Upper lobe of left lung (tissue), 6 donors: ENCODE results near the gene NSD1. TPM values are rescaled to one million over a fixed set of nuclear protein-coding genes. Genes with fewer than 3 reads are reported as not detected.

ENCODE experiments used
- ATAC-seq, 2 donors: fragments of 200-7000 bp; cut with Tn5 transposase; one replicate each; pipeline ENCODE4 v1.9.1; 2022; ENCODE audit warnings: mild to moderate bottlenecking in 2 of 2, moderate library complexity in 2 of 2; ENCODE audit not compliant: low FRiP score in 2 of 2
- DNase-seq, 2 donors: peaks; one replicate each; pipeline ENCODE4 v3.0.0-alpha.2; 2019 to 2020
- H3K27ac ChIP-seq, 4 donors: fragments of 200-600 bp; sonication (generic); one replicate each; pipeline ENCODE4 v1.5.1; 2016 to 2019
- H3K27me3 ChIP-seq, 4 donors: fragments of 200-600 bp; sonication (generic); one replicate each; pipeline ENCODE4 v1.5.1; 2017 to 2019
- H3K36me3 ChIP-seq, 4 donors: fragments of 200-600 bp; sonication (generic); one replicate each; pipeline ENCODE4 v1.5.1; 2016 to 2019
- H3K4me1 ChIP-seq, 4 donors: fragments of 200-600 bp; sonication (generic); one replicate each; pipeline ENCODE4 v1.5.1; 2018 to 2019
- H3K4me3 ChIP-seq, 4 donors: fragments of 200-600 bp; sonication (generic); one replicate each; pipeline ENCODE4 v1.5.1; 2017 to 2019; ENCODE audit warnings: mild to moderate bottlenecking in 2 of 4, moderate library complexity in 1 of 4
- H3K9me3 ChIP-seq, 4 donors: fragments of 200-600 bp; sonication (generic); one replicate each; pipeline ENCODE4 v1.5.1; 2018 to 2019
- EP300 ChIP-seq, 4 donors: sonication (generic); formaldehyde crosslinking; IDR thresholded peaks; one replicate each; pipeline ENCODE4 v1.5.1; 2017; ENCODE audit warnings: antibody characterized with exemption in 4 of 4, control low read depth in 2 of 4
- POLR2A ChIP-seq, 4 donors: fragments of 450-650 bp; IDR thresholded peaks; one replicate each; pipeline ENCODE4 v1.5.1; 2016 to 2017; ENCODE audit warnings: antibody characterized with exemption in 4 of 4, mild to moderate bottlenecking in 2 of 4
- POLR2AphosphoS5 ChIP-seq, 2 donors: sonication (generic); formaldehyde crosslinking; IDR thresholded peaks; one replicate each; pipeline ENCODE4 v1.5.1; 2017; ENCODE audit warnings: antibody characterized with exemption in 2 of 2
- WGBS, 2 donors: methylation state at CpG; one replicate each; pipeline ENCODE4 v1.1.5; 2017 to 2018; 5-methylcytosine and 5-hydroxymethylcytosine counted together
- total RNA-seq, 6 donors: library from RNA; depleted of rRNA in 4 of 6; stranded (reverse); fragments of >200 nt in 4 of 6; gene quantifications; one replicate each; pipeline versions ENCODE4 v1.1.0 to v1.2.1, GENCODE V29; 2016 to 2021
- TF ChIP-seq, protein P1 (sequence below), 6 experiments: fragments of 450-650 bp in 4 of 6; fragments of 200-600 bp in 2 of 6; sonication (generic) in 2 of 6; IDR thresholded peaks; one replicate each; pipeline ENCODE4 v1.5.1; 2016 to 2019; ENCODE audit warnings: antibody characterized with exemption in 6 of 6
- donor health status: DM: no; HTN: no; CAD: no; lungs with moderate emphysema.
- donor health status: DM: no; HTN: yes; CAD: no; lungs with severe emphysema.

Gene NSD1
- total RNA-seq, 6 donors from 2014 or later, result 33.0 to 69.1 (median 55.7) TPM

GRCh38 chr5:177198738-177199137, 65.2 kb downstream of the NSD1 start:
- H3K27me3 ChIP-seq, result no peaks in the 10 kb centered on the region
- H3K36me3 ChIP-seq, result peaks cover 0 to 73% (median 34%) of the 10 kb centered on the region in 4 donors
- no peak for DNase-seq
- H3K27ac ChIP-seq, result no peak overlapping the region
- no peaks in the 10 kb centered on the region for H3K4me1 ChIP-seq
- H3K4me3 ChIP-seq, result no peak overlapping the region
- TF ChIP-seq, protein P1, sequence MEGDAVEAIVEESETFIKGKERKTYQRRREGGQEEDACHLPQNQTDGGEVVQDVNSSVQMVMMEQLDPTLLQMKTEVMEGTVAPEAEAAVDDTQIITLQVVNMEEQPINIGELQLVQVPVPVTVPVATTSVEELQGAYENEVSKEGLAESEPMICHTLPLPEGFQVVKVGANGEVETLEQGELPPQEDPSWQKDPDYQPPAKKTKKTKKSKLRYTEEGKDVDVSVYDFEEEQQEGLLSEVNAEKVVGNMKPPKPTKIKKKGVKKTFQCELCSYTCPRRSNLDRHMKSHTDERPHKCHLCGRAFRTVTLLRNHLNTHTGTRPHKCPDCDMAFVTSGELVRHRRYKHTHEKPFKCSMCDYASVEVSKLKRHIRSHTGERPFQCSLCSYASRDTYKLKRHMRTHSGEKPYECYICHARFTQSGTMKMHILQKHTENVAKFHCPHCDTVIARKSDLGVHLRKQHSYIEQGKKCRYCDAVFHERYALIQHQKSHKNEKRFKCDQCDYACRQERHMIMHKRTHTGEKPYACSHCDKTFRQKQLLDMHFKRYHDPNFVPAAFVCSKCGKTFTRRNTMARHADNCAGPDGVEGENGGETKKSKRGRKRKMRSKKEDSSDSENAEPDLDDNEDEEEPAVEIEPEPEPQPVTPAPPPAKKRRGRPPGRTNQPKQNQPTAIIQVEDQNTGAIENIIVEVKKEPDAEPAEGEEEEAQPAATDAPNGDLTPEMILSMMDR (IDR thresholded peaks at IDR 0.05), result no peak
- TF ChIP-seq POLR2A (IDR thresholded peaks at IDR 0.05) (no peak), EP300 (IDR thresholded peaks at IDR 0.05) (no peak), POLR2AphosphoS5 (IDR thresholded peaks at IDR 0.05) (no peak)
- WGBS, 2 donors, result 94 to 95% methylated on average over 5 of the region's 5 CpGs
- H3K9me3 ChIP-seq, result no peaks in the 10 kb centered on the region
- no peak for ATAC-seq

GRCh38 chr5:177204281-177204680, 70.7 kb downstream of the NSD1 start:
- WGBS, 2 donors, result 92 to 95% methylated on average over 9 of the region's 9 CpGs
- H3K4me3 ChIP-seq, result no peak overlapping the region

DNA sequence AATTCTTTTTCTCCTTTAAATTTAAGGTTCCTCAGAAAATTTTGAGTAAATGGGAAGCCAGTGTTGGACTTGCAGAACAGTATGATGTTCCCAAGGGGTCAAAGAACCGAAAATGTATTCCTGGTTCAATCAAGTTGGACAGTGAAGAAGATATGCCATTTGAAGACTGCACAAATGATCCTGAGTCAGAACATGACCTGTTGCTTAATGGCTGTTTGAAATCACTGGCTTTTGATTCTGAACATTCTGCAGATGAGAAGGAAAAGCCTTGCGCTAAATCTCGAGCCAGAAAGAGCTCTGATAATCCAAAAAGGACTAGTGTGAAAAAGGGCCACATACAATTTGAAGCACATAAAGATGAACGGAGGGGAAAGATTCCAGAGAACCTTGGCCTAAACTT, 76.0 kb downstream of the NSD1 start:
- Histone ChIP-seq H3K36me3 (peaks cover 10 to 86% (median 54%) of the 10 kb centered on the region in 4 donors), H3K27me3 (no peaks in the 10 kb centered on the region), H3K4me1 (no peaks in the 10 kb centered on the region), H3K9me3 (no peaks in the 10 kb centered on the region), H3K27ac (no peak overlapping the region), H3K4me3 (no peak overlapping the region)
- DNase-seq (no peak), ATAC-seq (no peak)
- 60 to 87% methylated on average over 4 of the region's 4 CpGs for WGBS, 2 donors
- TF ChIP-seq, protein P1 (IDR thresholded peaks at IDR 0.05), result no peak
- TF ChIP-seq POLR2A (IDR thresholded peaks at IDR 0.05) (no peak), EP300 (IDR thresholded peaks at IDR 0.05) (no peak), POLR2AphosphoS5 (IDR thresholded peaks at IDR 0.05) (no peak)

More at GRCh38 chr5:177204281-177204680, 70.7 kb downstream of the NSD1 start:
- ATAC-seq (no peak), DNase-seq (no peak)
- Histone ChIP-seq H3K36me3 (peaks cover 7 to 76% (median 44%) of the 10 kb centered on the region in 4 donors), H3K9me3 (no peaks in the 10 kb centered on the region), H3K4me1 (no peaks in the 10 kb centered on the region), H3K27ac (no peak overlapping the region), H3K27me3 (no peaks in the 10 kb centered on the region)
- TF ChIP-seq, protein P1 (IDR thresholded peaks at IDR 0.05), result no peak
- TF ChIP-seq POLR2AphosphoS5 (IDR thresholded peaks at IDR 0.05), result no peak
- TF ChIP-seq EP300 (IDR thresholded peaks at IDR 0.05), result no peak
- no peak for TF ChIP-seq POLR2A (IDR thresholded peaks at IDR 0.05)

DNA sequence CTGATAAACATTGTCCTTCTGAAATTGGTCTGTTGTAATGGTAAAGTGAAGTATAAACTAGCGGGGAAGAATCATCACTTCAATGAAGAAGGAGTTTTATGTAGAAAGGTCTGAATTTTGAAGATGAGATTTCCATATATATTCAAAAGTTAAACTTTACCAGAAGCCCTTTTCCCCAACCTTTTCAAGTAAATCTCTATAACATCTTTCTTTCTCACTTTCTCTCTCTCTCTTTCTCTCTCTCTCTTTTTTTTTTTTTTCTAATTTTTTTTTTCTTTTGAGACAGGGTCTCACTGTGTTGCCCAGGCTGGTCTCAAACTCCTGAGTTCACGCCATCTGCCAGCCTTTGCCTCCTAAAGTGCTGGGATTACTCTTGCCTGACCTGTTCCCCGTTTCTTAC, 78.7 kb downstream of the NSD1 start:
- 62 to 85% methylated on average over 3 of the region's 3 CpGs for WGBS, 2 donors

More for the DNA sequence above, 78.7 kb downstream of the NSD1 start:
- DNase-seq (no peak), ATAC-seq (no peak)
- H3K36me3 ChIP-seq, result peaks cover 7 to 70% (median 42%) of the 10 kb centered on the region in 4 donors
- no peak overlapping the region for H3K27ac ChIP-seq
- H3K27me3 ChIP-seq, result no peaks in the 10 kb centered on the region
- TF ChIP-seq EP300 (IDR thresholded peaks at IDR 0.05) (no peak), POLR2A (IDR thresholded peaks at IDR 0.05) (no peak), POLR2AphosphoS5 (IDR thresholded peaks at IDR 0.05) (no peak)
- TF ChIP-seq, protein P1 (IDR thresholded peaks at IDR 0.05), result no peak
- H3K9me3 ChIP-seq, result no peaks in the 10 kb centered on the region
- no peak overlapping the region for H3K4me3 ChIP-seq
- H3K4me1 ChIP-seq, result no peaks in the 10 kb centered on the region
